KMS-11 (cell line): ENCODE results near the gene GLOD4.

ENCODE experiments used
- H2AFZ ChIP-seq: fragments of 200-600 bp; sonication (generic); 2 replicates; pipeline ENCODE4 v1.6.1; 2016; ENCODE audit warnings: antibody characterized with exemption, mixed run types, low read depth
- H3K27ac ChIP-seq: fragments of 200-600 bp; sonication (generic); 2 replicates; pipeline ENCODE4 v1.6.1; 2016; ENCODE audit warnings: mild to moderate bottlenecking, mixed run types
- H3K27me3 ChIP-seq: fragments of 200-600 bp; sonication (generic); 2 replicates; pipeline ENCODE4 v1.6.1; 2017; ENCODE audit warnings: mild to moderate bottlenecking, low read depth, mixed run types, moderate library complexity; ENCODE audit not compliant: insufficient read depth
- H3K36me3 ChIP-seq: fragments of 200-600 bp; sonication (generic); 2 replicates; pipeline ENCODE4 v1.6.1; 2017; ENCODE audit warnings: mild to moderate bottlenecking, mixed run types; ENCODE audit not compliant: insufficient read depth
- H3K4me1 ChIP-seq: fragments of 200-600 bp; sonication (generic); 2 replicates; pipeline ENCODE4 v1.6.1; 2016; ENCODE audit warnings: mild to moderate bottlenecking, low read depth, mixed run types; ENCODE audit not compliant: poor library complexity, severe bottlenecking
- H3K4me2 ChIP-seq: fragments of 200-600 bp; sonication (generic); 2 replicates; pipeline ENCODE4 v1.7.0; 2016; ENCODE audit warnings: mild to moderate bottlenecking, mixed run types
- H3K4me3 ChIP-seq: fragments of 200-600 bp; sonication (generic); IDR thresholded peaks from 2 replicates; pipeline ENCODE4 v1.6.1; 2017; ENCODE audit warnings: low read depth, low read length, mixed read lengths; ENCODE audit not compliant: insufficient read depth
- H3K79me2 ChIP-seq: fragments of 200-600 bp; sonication (generic); 2 replicates; pipeline ENCODE4 v1.6.1; 2016; ENCODE audit warnings: low read depth, mixed run types; ENCODE audit not compliant: insufficient read depth
- H3K9ac ChIP-seq: fragments of 200-600 bp; sonication (generic); 2 replicates; pipeline ENCODE4 v1.6.1; 2016; ENCODE audit warnings: mild to moderate bottlenecking, mixed run types
- H4K20me1 ChIP-seq: fragments of 200-600 bp; sonication (generic); 2 replicates; pipeline ENCODE4 v1.6.1; 2016; ENCODE audit warnings: mild to moderate bottlenecking, mixed run types; ENCODE audit not compliant: insufficient read depth
- TF ChIP-seq, protein P1 (sequence below): fragments of 200-600 bp; sonication (generic); conservative IDR thresholded peaks from 2 replicates; pipeline ENCODE4 v1.6.1; 2017; ENCODE audit warnings: low read depth, mild to moderate bottlenecking, antibody characterized with exemption, low read length, moderate library complexity, mixed read lengths

GLOD4 gene

DNA sequence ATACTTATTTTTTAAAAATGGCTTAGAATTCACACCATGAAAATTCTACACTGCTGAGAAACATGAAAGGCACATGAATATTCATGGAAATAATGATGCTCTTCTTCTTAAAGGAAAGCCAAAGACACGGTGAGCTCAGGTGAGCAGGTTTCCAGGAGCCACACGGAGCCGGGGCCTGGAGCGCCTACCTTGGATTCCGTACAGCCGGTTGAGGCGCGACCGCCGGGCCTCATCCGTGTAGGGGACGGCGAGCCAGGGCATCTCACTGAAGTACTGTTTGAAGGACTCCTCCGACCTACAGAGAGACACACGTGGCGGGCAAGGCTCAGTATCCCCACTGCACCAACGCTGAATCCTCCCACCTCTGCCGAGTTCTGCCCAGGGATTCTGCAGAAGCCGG, 37.2 kb upstream of the GLOD4 start:
- Histone ChIP-seq H3K27ac (no peak overlapping the region), H3K27me3 (peaks cover 8% of the 10 kb centered on the region; the same call in 1 of the 2 replicates), H3K4me1 (no peaks in the 10 kb centered on the region), H3K4me2 (no peak overlapping the region), H3K36me3 (no peaks in the 10 kb centered on the region), H3K4me3 (no peak overlapping the region), H3K9ac (no peak overlapping the region), H3K79me2 (no peaks in the 10 kb centered on the region), H4K20me1 (no peaks in the 10 kb centered on the region), H2AFZ (no peak overlapping the region)
- TF ChIP-seq, protein P1, sequence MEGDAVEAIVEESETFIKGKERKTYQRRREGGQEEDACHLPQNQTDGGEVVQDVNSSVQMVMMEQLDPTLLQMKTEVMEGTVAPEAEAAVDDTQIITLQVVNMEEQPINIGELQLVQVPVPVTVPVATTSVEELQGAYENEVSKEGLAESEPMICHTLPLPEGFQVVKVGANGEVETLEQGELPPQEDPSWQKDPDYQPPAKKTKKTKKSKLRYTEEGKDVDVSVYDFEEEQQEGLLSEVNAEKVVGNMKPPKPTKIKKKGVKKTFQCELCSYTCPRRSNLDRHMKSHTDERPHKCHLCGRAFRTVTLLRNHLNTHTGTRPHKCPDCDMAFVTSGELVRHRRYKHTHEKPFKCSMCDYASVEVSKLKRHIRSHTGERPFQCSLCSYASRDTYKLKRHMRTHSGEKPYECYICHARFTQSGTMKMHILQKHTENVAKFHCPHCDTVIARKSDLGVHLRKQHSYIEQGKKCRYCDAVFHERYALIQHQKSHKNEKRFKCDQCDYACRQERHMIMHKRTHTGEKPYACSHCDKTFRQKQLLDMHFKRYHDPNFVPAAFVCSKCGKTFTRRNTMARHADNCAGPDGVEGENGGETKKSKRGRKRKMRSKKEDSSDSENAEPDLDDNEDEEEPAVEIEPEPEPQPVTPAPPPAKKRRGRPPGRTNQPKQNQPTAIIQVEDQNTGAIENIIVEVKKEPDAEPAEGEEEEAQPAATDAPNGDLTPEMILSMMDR, result no peak

DNA sequence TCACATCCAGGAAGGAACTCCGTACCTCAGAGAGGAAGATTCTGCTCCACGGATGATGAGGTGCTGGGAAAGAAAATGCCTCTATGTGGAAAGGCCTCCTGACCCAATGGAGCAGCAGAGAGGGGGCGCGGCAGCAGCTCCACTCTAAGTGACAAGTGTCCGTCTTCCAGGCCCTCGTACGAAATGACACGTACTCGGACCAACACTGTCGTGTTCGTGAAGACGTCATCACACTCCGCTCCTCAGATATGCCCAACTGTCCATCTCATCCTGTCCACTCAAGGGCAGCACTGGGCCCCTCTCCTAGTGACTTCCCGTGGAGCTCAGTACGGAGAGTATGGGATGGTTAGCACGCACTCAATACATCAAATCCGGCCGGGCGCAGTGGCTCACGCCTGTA, 32.3 kb upstream of the GLOD4 start:
- peaks cover 5% of the 10 kb centered on the region; the same call in 1 of the 2 replicates for H3K27me3 ChIP-seq

DNA sequence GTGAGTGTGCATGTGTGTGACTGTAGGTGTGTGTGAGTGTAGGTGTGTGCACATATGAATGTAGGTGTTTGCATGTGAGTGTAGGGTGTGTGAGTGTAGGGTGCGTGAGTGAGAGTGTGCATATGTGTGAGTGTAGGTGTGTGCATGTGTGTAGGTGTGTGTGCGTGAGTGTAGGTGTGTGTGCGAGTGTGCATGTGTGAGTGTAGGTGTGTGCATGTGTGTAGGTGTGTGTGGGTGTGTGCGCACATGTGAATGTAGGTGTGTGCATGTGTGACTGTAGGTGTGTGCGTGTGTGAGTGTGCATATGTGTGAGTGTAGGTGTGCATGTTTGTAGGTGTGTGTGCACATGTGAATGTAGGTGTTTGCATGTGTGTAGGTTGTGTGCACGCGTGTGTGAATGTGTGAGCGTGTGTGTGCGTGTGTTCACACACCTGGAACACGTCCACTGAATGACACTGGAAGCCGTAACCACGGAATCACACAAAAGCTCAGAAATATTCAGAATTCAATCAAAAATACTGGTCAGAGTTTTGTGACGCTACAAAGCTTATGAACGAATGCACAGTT, 30.6 kb upstream of the GLOD4 start:
- Histone ChIP-seq H4K20me1 (no peaks in the 10 kb centered on the region), H3K79me2 (no peaks in the 10 kb centered on the region), H2AFZ (no peak overlapping the region), H3K4me1 (no peaks in the 10 kb centered on the region), H3K27ac (no peak overlapping the region), H3K4me3 (no peak overlapping the region), H3K36me3 (no peaks in the 10 kb centered on the region), H3K27me3 (peaks cover under 1% of the 10 kb centered on the region; the same call in 1 of the 2 replicates), H3K9ac (no peak overlapping the region), H3K4me2 (no peak overlapping the region)
- TF ChIP-seq, protein P1, result no peak

More for the DNA sequence above, 32.3 kb upstream of the GLOD4 start:
- Histone ChIP-seq H3K4me2 (no peak overlapping the region), H3K79me2 (no peaks in the 10 kb centered on the region), H3K9ac (no peak overlapping the region), H3K4me3 (no peak overlapping the region), H3K4me1 (no peaks in the 10 kb centered on the region), H4K20me1 (no peaks in the 10 kb centered on the region), H3K27ac (no peak overlapping the region), H3K36me3 (no peaks in the 10 kb centered on the region), H2AFZ (no peak overlapping the region)
- TF ChIP-seq, protein P1, result no peak

DNA sequence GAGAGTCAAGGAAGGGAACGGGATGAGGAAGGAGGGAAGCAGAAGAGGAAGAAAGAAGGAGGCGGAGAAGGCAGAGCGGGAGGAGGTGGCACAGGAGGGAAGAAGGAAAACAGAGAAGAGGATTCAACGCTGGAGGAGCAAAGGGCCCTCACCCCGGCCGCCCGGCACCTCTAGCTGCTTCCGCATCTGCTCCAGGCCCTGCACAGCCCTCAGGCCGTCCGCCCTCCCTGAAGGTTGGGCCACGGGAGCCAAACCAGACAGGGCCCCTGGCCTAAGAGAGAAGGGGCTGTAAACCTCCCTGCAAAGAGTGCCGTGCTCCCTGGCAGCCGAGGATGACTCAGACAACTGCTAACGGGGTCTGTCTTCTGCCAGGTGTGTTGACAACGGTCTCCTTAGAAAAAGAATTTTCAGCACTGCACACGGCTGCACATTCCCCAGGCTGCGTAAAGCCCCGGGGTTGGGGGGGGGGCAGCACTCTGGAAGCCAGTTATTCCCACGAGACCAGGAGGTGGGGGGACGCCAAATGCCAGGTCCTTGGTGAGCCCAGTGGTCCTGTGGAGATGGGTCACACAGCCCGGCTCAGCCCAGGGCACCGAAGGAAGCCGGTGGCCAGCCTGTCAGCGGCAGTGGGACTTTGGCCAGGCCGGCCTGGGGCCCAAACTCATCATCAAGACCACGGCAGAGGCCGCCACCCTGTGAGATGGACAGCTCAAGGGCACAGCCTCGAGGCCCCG, 29.1 kb upstream of the GLOD4 start:
- H3K9ac ChIP-seq, result no peak overlapping the region
- no peaks in the 10 kb centered on the region for H3K4me1 ChIP-seq
- no peak overlapping the region for H3K4me2 ChIP-seq
- H3K27me3 ChIP-seq, result no peaks in the 10 kb centered on the region
- no peaks in the 10 kb centered on the region for H3K36me3 ChIP-seq
- H3K79me2 ChIP-seq, result no peaks in the 10 kb centered on the region
- TF ChIP-seq, protein P1, result no peak
- no peaks in the 10 kb centered on the region for H4K20me1 ChIP-seq
- no peak overlapping the region for H2AFZ ChIP-seq
- no peak overlapping the region for H3K4me3 ChIP-seq
- H3K27ac ChIP-seq, result no peak overlapping the region
